B cell (primary cell): ENCODE measurements around the gene MIS18BP1. TPM values are rescaled to one million over a fixed set of nuclear protein-coding genes. Genes with fewer than 3 reads are reported as not detected.

Source experiments
- ATAC-seq: fragments of 200-7000 bp; cut with Tn5 transposase; one replicate; pipeline ENCODE4 v1.10.0; 2021; ENCODE audit warnings: low read depth, mild to moderate bottlenecking, moderate number of reproducible peaks, moderate library complexity
- CTCF ChIA-PET: fragments of 350-600 bp; sonication (Branson Sonifier 250); formaldehyde crosslinking; loops from one replicate; lab custom pipeline; 2021; ENCODE audit warnings: antibody characterized with exemption, inconsistent platforms; lab: Charles Lee
- POLR2A ChIA-PET: fragments of 350-600 bp; sonication (Branson Sonifier 250); formaldehyde crosslinking; loops from one replicate; lab custom pipeline; 2021; ENCODE audit warnings: antibody characterized with exemption; lab: Charles Lee
- DNase-seq: peaks from one replicate; pipeline ENCODE4 v3.0.0; 2013
- H2AFZ ChIP-seq: 2 replicates; pipeline ENCODE4 v1.6.1; 2012; ENCODE audit warnings: mild to moderate bottlenecking, low read depth, low read length; ENCODE audit not compliant: insufficient read depth, poor library complexity, severe bottlenecking
- H3K27ac ChIP-seq, 2 donors: 1 replicate in 1 of 2; 2 replicates in 1 of 2; pipeline ENCODE4 v1.5.1; 2012 to 2013; ENCODE audit warnings: low read length in 2 of 2, mild to moderate bottlenecking in 2 of 2, moderate library complexity in 1 of 2
- H3K27me3 ChIP-seq, 4 experiments: fragments of 200-600 bp in 1 of 4; sonication (generic) in 1 of 4; replicated peaks in 1 of 4; 1 replicate in 2 of 4; 2 replicates in 2 of 4; pipeline versions ENCODE4 v1.6.1 to v1.7.0; 2013 to 2016; ENCODE audit warnings: low read length in 3 of 4, mild to moderate bottlenecking in 2 of 4, mixed read lengths in 1 of 4, moderate library complexity in 1 of 4; ENCODE audit not compliant: insufficient read depth in 4 of 4, control insufficient read depth in 3 of 4; ENCODE audit errors: control extremely low read depth in 1 of 4
- H3K36me3 ChIP-seq, 2 experiments: replicated peaks in 1 of 2; 1 replicate in 1 of 2; 2 replicates in 1 of 2; pipeline versions ENCODE4 v1.6.1 to v1.7.1; 2013; ENCODE audit warnings: low read length in 1 of 2; ENCODE audit not compliant: insufficient read depth in 2 of 2, control insufficient read depth in 1 of 2; ENCODE audit errors: control extremely low read depth in 1 of 2, extremely low read depth in 1 of 2
- H3K4me1 ChIP-seq, 2 donors: fragments of 200-600 bp in 1 of 2; sonication (generic) in 1 of 2; 1 replicate in 1 of 2; 2 replicates in 1 of 2; pipeline versions ENCODE4 v1.5.1 to v1.6.1; 2013 to 2017; ENCODE audit warnings: low read length in 2 of 2; ENCODE audit not compliant: control insufficient read depth in 2 of 2, insufficient read depth in 2 of 2
- H3K4me2 ChIP-seq: replicated peaks from 2 replicates; pipeline ENCODE3; 2012; ENCODE audit warnings: mild to moderate bottlenecking, low read depth, low read length; ENCODE audit not compliant: poor library complexity, severe bottlenecking
- H3K4me3 ChIP-seq, 5 experiments: fragments of 200-600 bp in 1 of 5; sonication (generic) in 1 of 5; 1 replicate in 3 of 5; 2 replicates in 2 of 5; pipeline versions ENCODE4 v1.5.1 to v1.7.0; 2011 to 2016; ENCODE audit warnings: low read length in 4 of 5, mild to moderate bottlenecking in 4 of 5, low read depth in 2 of 5, control low read depth in 1 of 5, moderate library complexity in 1 of 5; ENCODE audit not compliant: insufficient read depth in 1 of 5; ENCODE audit errors: control extremely low read depth in 1 of 5, extremely low read depth in 1 of 5
- H3K79me2 ChIP-seq: fragments of 200-600 bp; sonication (generic); one replicate; pipeline ENCODE4 v1.6.0; 2016; ENCODE audit warnings: low read length; ENCODE audit not compliant: control insufficient read depth, insufficient read depth
- H3K9ac ChIP-seq: fragments of 200-600 bp; sonication (generic); 2 replicates; pipeline ENCODE4 v1.6.1; 2017; ENCODE audit warnings: mild to moderate bottlenecking, low read length, moderate library complexity
- H3K9me3 ChIP-seq, 3 donors: one replicate each; pipeline versions ENCODE4 v1.6.1 to v1.7.1; 2013; ENCODE audit warnings: low read length in 2 of 3; ENCODE audit not compliant: control insufficient read depth in 2 of 3, insufficient read depth in 1 of 3; ENCODE audit errors: control extremely low read depth in 1 of 3
- H4K20me1 ChIP-seq: 2 replicates; pipeline ENCODE4 v1.6.0; 2012; ENCODE audit warnings: mild to moderate bottlenecking, low read length; ENCODE audit not compliant: insufficient read depth, control insufficient read depth, poor library complexity, severe bottlenecking
- H3K27ac Mint-ChIP-seq: one replicate; pipeline ENCODE4 v1.8.0; 2021; ENCODE audit warnings: mixed read lengths
- H3K27me3 Mint-ChIP-seq: one replicate; pipeline ENCODE4 v1.8.0; 2021; ENCODE audit warnings: mixed read lengths
- H3K4me1 Mint-ChIP-seq: one replicate; pipeline ENCODE4 v1.8.0; 2021; ENCODE audit warnings: mixed read lengths
- H3K4me3 Mint-ChIP-seq: one replicate; pipeline ENCODE4 v1.8.0; 2021; ENCODE audit warnings: mixed read lengths
- H3K9me3 Mint-ChIP-seq: one replicate; pipeline ENCODE4 v1.8.0; 2022; ENCODE audit warnings: mixed read lengths; ENCODE audit not compliant: insufficient read depth
- EZH2 ChIP-seq: IDR thresholded peaks from 2 replicates; pipeline ENCODE4 v1.6.1; 2012; ENCODE audit warnings: borderline replicate concordance, low read depth, mild to moderate bottlenecking, moderate library complexity, low read length; ENCODE audit not compliant: insufficient read depth, poor library complexity, severe bottlenecking
- WGBS: methylation state at CpG from one replicate; pipeline ENCODE4 v1.1.5; 2013; ENCODE audit warnings: missing lambda C conversion rate; ENCODE audit not compliant: insufficient coverage; 5-methylcytosine and 5-hydroxymethylcytosine counted together
- intact Hi-C: fragments of 100-400 bp; cut with micrococcal nuclease; formaldehyde crosslinking; loops from one replicate; pipeline ENCODE4 v1.10.0; 2022
- polyA plus RNA-seq: library from polyadenylated mRNA; depleted of rRNA; stranded (reverse); fragments of >200 nt; gene quantifications from 2 replicates; pipeline ENCODE4 v1.2.3, GENCODE V29; 2012
- total RNA-seq, 2 donors: library from RNA; stranded (reverse); fragments of 120-200 nt in 1 of 2; gene quantifications; 1 replicate in 1 of 2; 2 replicates in 1 of 2; pipeline versions ENCODE4 v1.2.3 to v1.2.4, GENCODE V29; 2013 to 2022
- TF ChIP-seq, protein P1 (sequence below): fragments of 200-600 bp; IDR thresholded peaks from one replicate; pipeline ENCODE4 v1.8.0; 2022; ENCODE audit warnings: antibody characterized with exemption, mild to moderate bottlenecking

The MIS18BP1 gene
- total and polyA plus RNA-seq, 2 donors (not counting 1 experiment from before 2014, with no cell fraction given): 30.0 to 92.5 TPM

DNA sequence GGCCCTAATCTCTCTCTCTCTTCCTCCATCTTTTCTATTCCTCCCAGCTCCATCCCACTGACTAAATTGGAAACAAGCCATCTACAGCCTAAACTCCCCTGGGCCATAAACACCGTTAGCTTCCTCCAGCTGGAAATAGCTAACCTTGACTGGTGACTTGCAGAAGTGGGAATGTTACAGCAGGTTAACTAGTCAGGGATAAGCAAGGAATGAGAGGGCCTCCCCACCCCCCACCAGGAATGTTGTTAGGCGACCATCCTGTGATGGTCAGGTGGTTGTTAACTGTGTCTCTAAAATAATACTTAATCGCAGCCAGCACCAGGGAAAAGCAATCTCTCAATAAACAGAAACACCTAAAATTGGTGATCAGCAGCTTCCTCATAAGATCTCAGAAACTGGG lies 40.8 kb downstream of the MIS18BP1 start:
- no peak overlapping the region for H3K4me3 ChIP-seq
- Mint-ChIP-seq H3K4me1 (no peaks in the 10 kb centered on the region), H3K27me3 (no peaks in the 10 kb centered on the region), H3K27ac (no peak overlapping the region), H3K4me3 (no peak overlapping the region), H3K9me3 (no peaks in the 10 kb centered on the region)
- no peaks in the 10 kb centered on the region for H3K4me1 ChIP-seq
- H3K9ac ChIP-seq: no peak overlapping the region
- DNase-seq (no peak), ATAC-seq (no peak)
- POLR2A ChIA-PET: no interaction called here
- H3K27me3 ChIP-seq: no peaks in the 10 kb centered on the region
- no peak overlapping the region for H2AFZ ChIP-seq
- CTCF ChIA-PET: no interaction called here
- H4K20me1 ChIP-seq: peaks cover 4% of the 10 kb centered on the region
- H3K27ac ChIP-seq: no peak overlapping the region
- H3K79me2 ChIP-seq: no peaks in the 10 kb centered on the region
- WGBS: no CpG with 5 or more reads among the region's 3 CpGs
- intact Hi-C loops: no loop called here
- TF ChIP-seq EZH2: no peak
- TF ChIP-seq, protein P1, sequence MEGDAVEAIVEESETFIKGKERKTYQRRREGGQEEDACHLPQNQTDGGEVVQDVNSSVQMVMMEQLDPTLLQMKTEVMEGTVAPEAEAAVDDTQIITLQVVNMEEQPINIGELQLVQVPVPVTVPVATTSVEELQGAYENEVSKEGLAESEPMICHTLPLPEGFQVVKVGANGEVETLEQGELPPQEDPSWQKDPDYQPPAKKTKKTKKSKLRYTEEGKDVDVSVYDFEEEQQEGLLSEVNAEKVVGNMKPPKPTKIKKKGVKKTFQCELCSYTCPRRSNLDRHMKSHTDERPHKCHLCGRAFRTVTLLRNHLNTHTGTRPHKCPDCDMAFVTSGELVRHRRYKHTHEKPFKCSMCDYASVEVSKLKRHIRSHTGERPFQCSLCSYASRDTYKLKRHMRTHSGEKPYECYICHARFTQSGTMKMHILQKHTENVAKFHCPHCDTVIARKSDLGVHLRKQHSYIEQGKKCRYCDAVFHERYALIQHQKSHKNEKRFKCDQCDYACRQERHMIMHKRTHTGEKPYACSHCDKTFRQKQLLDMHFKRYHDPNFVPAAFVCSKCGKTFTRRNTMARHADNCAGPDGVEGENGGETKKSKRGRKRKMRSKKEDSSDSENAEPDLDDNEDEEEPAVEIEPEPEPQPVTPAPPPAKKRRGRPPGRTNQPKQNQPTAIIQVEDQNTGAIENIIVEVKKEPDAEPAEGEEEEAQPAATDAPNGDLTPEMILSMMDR: no peak
- no peak overlapping the region for H3K4me2 ChIP-seq
- peaks cover 5 to 59% of the 10 kb centered on the region in 2 experiments for H3K36me3 ChIP-seq
- no peaks in the 10 kb centered on the region for H3K9me3 ChIP-seq

DNA sequence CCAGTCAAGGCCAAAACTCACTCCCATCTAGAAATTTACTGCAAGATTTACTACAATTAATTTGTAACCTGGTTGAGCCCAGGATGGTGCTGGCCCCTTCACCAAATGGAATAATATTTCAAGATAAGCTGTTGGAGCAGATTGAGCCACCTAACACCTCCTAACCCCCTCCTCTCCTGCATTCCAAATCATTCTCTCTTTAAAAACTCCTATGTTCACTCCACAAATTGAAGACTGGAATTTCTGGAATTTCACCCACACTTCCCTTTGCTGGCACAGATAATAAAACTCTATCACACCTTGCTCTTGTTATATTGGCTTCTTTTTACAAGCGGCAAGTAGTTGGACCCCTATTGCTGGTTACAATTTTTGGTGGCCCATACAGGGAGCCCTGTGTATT lies 41.7 kb downstream of the MIS18BP1 start:
- H3K9me3 Mint-ChIP-seq: no peaks in the 10 kb centered on the region
- peaks cover 8 to 61% of the 10 kb centered on the region in 2 experiments for H3K36me3 ChIP-seq
- no peaks in the 10 kb centered on the region for H3K4me1 ChIP-seq
- no peaks in the 10 kb centered on the region for H3K4me1 Mint-ChIP-seq
- no peak for DNase-seq
- H4K20me1 ChIP-seq: peaks cover 4% of the 10 kb centered on the region
- no peak for ATAC-seq
- no peak overlapping the region for H3K4me3 ChIP-seq
- H3K9ac ChIP-seq: no peak overlapping the region
- H3K79me2 ChIP-seq: no peaks in the 10 kb centered on the region
- no CpG with 5 or more reads among the region's 1 CpG for WGBS
- no peak for TF ChIP-seq EZH2
- TF ChIP-seq, protein P1: no peak
- H3K4me2 ChIP-seq: no peak overlapping the region
- H3K27ac Mint-ChIP-seq: no peak overlapping the region
- no peaks in the 10 kb centered on the region for H3K27me3 ChIP-seq
- ChIA-PET POLR2A (no interaction called here), CTCF (no interaction called here)
- intact Hi-C loops: no loop called here
- H3K9me3 ChIP-seq: no peaks in the 10 kb centered on the region
- no peaks in the 10 kb centered on the region for H3K27me3 Mint-ChIP-seq
- H2AFZ ChIP-seq: no peak overlapping the region
- no peak overlapping the region for H3K27ac ChIP-seq
- no peak overlapping the region for H3K4me3 Mint-ChIP-seq
